D721Med (cell line): ENCODE data around the gene ZNF263.

Experiments
- DNase-seq: peaks from one replicate; pipeline ENCODE4 v3.0.0; 2011; ENCODE audit warnings: low spot score; ENCODE audit not compliant: insufficient read length
- FAIRE-seq: peaks from 2 replicates; lab custom pipeline; 2011; peaks lifted over from hg19 to GRCh38; lab: Jason Lieb, UNC
- TF ChIP-seq, protein P1 (sequence below): IDR thresholded peaks from 2 replicates; pipeline ENCODE4 v1.5.1; 2012; ENCODE audit warnings: mild to moderate bottlenecking, control low read depth; ENCODE audit not compliant: insufficient read depth; ENCODE audit errors: missing control alignments

ZNF263 gene

GRCh38 chr16:3243882-3244281, 39.4 kb upstream of the ZNF263 start:
- FAIRE-seq (no peak), DNase-seq (no peak)
- TF ChIP-seq, protein P1, sequence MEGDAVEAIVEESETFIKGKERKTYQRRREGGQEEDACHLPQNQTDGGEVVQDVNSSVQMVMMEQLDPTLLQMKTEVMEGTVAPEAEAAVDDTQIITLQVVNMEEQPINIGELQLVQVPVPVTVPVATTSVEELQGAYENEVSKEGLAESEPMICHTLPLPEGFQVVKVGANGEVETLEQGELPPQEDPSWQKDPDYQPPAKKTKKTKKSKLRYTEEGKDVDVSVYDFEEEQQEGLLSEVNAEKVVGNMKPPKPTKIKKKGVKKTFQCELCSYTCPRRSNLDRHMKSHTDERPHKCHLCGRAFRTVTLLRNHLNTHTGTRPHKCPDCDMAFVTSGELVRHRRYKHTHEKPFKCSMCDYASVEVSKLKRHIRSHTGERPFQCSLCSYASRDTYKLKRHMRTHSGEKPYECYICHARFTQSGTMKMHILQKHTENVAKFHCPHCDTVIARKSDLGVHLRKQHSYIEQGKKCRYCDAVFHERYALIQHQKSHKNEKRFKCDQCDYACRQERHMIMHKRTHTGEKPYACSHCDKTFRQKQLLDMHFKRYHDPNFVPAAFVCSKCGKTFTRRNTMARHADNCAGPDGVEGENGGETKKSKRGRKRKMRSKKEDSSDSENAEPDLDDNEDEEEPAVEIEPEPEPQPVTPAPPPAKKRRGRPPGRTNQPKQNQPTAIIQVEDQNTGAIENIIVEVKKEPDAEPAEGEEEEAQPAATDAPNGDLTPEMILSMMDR, result no peak

DNA sequence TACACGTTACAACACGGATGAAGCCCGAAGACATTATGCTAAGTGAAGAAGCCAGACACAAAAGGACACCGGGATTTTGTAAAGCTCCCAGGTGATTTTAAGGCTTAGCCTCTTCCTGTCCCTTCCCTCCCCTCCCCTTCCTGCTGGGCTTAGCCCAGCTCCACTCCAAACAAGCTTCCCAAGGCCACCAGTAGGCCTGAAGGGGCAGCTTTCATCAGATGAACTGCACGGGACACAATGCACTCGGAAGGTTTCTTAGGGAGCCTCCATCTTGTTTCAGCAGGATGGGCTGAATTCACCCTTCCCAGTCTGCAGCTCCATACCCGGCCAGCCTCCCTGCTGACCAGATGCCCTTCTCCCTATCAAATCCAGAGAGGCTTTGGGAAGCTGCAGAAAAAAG, 37.3 kb upstream of the ZNF263 start:
- no peak for DNase-seq
- TF ChIP-seq, protein P1, result no peak
- no peak for FAIRE-seq

- FAIRE-seq (no peak), DNase-seq (no peak)
- TF ChIP-seq, protein P1, result no peak
These were observed 36.4 kb upstream of the ZNF263 start for GRCh38 chr16:3246876-3247275.

GRCh38 chr16:3248596-3248995, 34.7 kb upstream of the ZNF263 start:
- TF ChIP-seq, protein P1, result no peak
- DNase-seq (no peak), FAIRE-seq (no peak)

DNA sequence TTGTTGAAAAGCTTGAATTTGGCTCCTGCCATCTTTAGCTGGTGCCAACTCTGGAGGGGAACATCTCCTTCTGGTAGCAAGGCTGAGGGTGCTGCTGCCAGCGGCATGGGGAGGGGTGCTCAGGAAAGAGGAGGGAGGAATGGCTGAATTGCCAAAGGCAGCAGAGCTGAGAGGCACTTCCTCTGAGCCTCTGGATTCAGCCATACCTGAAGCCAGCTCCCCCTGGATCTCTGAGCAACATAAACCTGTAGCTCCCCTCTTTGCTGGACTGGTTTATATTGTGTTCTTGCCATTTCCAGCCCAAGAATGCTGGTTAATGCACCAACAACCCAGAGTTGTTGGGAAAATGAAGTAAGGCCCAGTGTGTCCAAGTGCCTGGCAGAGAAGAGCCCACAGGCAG, 34.3 kb upstream of the ZNF263 start:
- TF ChIP-seq, protein P1, result no peak
- DNase-seq (no peak), FAIRE-seq (no peak)

- TF ChIP-seq, protein P1, result no peak
- FAIRE-seq (no peak), DNase-seq (no peak)
These were observed 33.8 kb upstream of the ZNF263 start for GRCh38 chr16:3249451-3249850.

- DNase-seq, result no peak
- FAIRE-seq, result no peak
- TF ChIP-seq, protein P1, result no peak
These were observed 30.3 kb upstream of the ZNF263 start for GRCh38 chr16:3252967-3253366.
